ENCODE data around the gene MMP15. TPM values are rescaled to one million over a fixed set of nuclear protein-coding genes. Genes with fewer than 3 reads are reported as not detected.
A peak's percentile ranks its signal among the peaks of the same experiment; 100 is the strongest.

Gene MMP15
- total and polyA plus RNA-seq, 2 of the 13 experiments (the other 11 are each of a cell fraction or from before 2014, with no cell fraction given) = 35.2 to 44.9 TPM

- TF ChIP-seq ZHX2 (IDR thresholded peaks at IDR 0.05; ENCODE audit: low read depth) (no peak), ZHX2 (CRISPR knock-in tag; IDR thresholded peaks at IDR 0.05; ENCODE audit: borderline replicate concordance) (no peak), PREB (CRISPR knock-in tag; IDR thresholded peaks at IDR 0.05) (0 out of 2 replicates have a peak, but pooled peaks have one; percentile 32), ZFP90 (CRISPR knock-in tag; IDR thresholded peaks at IDR 0.05; ENCODE audit: borderline replicate concordance) (no peak)
- TF ChIP-seq, protein P1, sequence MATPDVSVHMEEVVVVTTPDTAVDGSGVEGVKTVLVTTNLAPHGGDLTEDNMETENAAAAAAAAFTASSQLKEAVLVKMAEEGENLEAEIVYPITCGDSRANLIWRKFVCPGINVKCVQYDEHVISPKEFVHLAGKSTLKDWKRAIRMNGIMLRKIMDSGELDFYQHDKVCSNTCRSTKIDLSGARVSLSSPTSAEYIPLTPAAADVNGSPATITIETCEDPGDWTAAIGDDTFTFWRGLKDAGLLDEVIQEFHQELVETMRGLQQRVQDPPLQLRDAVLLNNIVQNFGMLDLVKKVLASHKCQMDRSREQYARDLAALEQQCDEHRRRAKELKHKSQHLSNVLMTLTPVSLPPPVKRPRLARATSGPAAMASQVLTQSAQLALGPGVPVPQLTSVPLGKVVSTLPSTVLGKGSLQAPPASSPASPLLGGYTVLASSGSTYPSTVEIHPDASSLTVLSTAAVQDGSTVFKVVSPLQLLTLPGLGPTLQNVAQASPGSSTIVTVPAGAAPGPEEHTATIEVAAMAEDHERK (CRISPR knock-in tag; IDR thresholded peaks at IDR 0.05; ENCODE audit: low read depth) = no peak
- TF ChIP-seq, protein P2, sequence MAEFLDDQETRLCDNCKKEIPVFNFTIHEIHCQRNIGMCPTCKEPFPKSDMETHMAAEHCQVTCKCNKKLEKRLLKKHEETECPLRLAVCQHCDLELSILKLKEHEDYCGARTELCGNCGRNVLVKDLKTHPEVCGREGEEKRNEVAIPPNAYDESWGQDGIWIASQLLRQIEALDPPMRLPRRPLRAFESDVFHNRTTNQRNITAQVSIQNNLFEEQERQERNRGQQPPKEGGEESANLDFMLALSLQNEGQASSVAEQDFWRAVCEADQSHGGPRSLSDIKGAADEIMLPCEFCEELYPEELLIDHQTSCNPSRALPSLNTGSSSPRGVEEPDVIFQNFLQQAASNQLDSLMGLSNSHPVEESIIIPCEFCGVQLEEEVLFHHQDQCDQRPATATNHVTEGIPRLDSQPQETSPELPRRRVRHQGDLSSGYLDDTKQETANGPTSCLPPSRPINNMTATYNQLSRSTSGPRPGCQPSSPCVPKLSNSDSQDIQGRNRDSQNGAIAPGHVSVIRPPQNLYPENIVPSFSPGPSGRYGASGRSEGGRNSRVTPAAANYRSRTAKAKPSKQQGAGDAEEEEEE (CRISPR knock-in tag; IDR thresholded peaks at IDR 0.05; ENCODE audit: borderline replicate concordance) = no peak
Observed at GRCh38 chr16:57999366-57999970, 26.1 kb upstream of the MMP15 start (continued).

Data from HepG2 (cell line).